ENCODE results near the gene ARHGAP15. TPM values are rescaled to one million over a fixed set of nuclear protein-coding genes. Genes with fewer than 3 reads are reported as not detected.
A peak's percentile ranks its signal among the peaks of the same experiment; 100 is the strongest.

ARHGAP15 gene
- total and polyA plus RNA-seq, 2 experiments from 2014 or later: 0.26 TPM; not detected in 1

GRCh38 chr2:143399631-143400069, 270.4 kb downstream of the ARHGAP15 start:
- no peaks in the 10 kb centered on the region for H3K27me3 ChIP-seq (ENCODE audit: insufficient read depth)
- Mint-ChIP-seq H3K27ac (no peak overlapping the region), H3K4me3 (no peak overlapping the region), H3K36me3 (ENCODE audit: low read depth) (no peaks in the 10 kb centered on the region), H3K4me1 (peaks cover 4% of the 10 kb centered on the region; the same call in 1 of the 3 replicates), H3K27me3 (ENCODE audit: insufficient read depth, low read depth, poor library complexity) (no peaks in the 10 kb centered on the region), H3K9me3 (no peaks in the 10 kb centered on the region)
- TF ChIP-seq CTCF (conservative IDR thresholded peaks at IDR 0.05; ENCODE audit: low read depth in 2 of 2): no peak
- TF ChIP-seq ETS1 (IDR thresholded peaks at IDR 0.05): no peak
- no peak for TF ChIP-seq REST (IDR thresholded peaks at IDR 0.05; ENCODE audit: unreplicated experiment)
- DNase-seq (ENCODE audit: low spot score) (no peak), ATAC-seq (no peak; the same call in 2 of the 3 replicates)
- H3K36me3 ChIP-seq (ENCODE audit: insufficient read depth): no peaks in the 10 kb centered on the region
- H3K27ac ChIP-seq (ENCODE audit: low read depth): no peak overlapping the region
- no peak overlapping the region for H2AFZ ChIP-seq
- H3K79me2 ChIP-seq (replicated peaks; ENCODE audit: insufficient read depth): no peaks in the 10 kb centered on the region
- H3K4me1 ChIP-seq (ENCODE audit: insufficient read depth): no peaks in the 10 kb centered on the region
- no peak overlapping the region for H3K4me2 ChIP-seq
- H4K20me1 ChIP-seq (replicated peaks; ENCODE audit: insufficient read depth): no peaks in the 10 kb centered on the region
- no peaks in the 10 kb centered on the region for H3F3A ChIP-seq (replicated peaks; ENCODE audit: low read depth)
- no peak overlapping the region for H3K4me3 ChIP-seq
- no peaks in the 10 kb centered on the region for H3K9me2 ChIP-seq (ENCODE audit: insufficient read depth)

GRCh38 chr2:143401861-143402260, 272.6 kb downstream of the ARHGAP15 start:
- Histone ChIP-seq H3K9me2 (ENCODE audit: insufficient read depth) (no peaks in the 10 kb centered on the region), H3K4me1 (ENCODE audit: insufficient read depth) (no peaks in the 10 kb centered on the region), H3K79me2 (replicated peaks; ENCODE audit: insufficient read depth) (no peaks in the 10 kb centered on the region), H3K4me3 (no peak overlapping the region), H3K4me2 (no peak overlapping the region), H3K36me3 (ENCODE audit: insufficient read depth) (no peaks in the 10 kb centered on the region), H2AFZ (no peak overlapping the region), H3K27ac (ENCODE audit: low read depth) (no peak overlapping the region), H3F3A (replicated peaks; ENCODE audit: low read depth) (no peaks in the 10 kb centered on the region), H4K20me1 (replicated peaks; ENCODE audit: insufficient read depth) (no peaks in the 10 kb centered on the region), H3K27me3 (ENCODE audit: insufficient read depth) (no peaks in the 10 kb centered on the region)
- no peak overlapping the region for H3K4me3 Mint-ChIP-seq
- ATAC-seq: no peak
- H3K9me3 Mint-ChIP-seq: no peaks in the 10 kb centered on the region
- H3K27me3 Mint-ChIP-seq (ENCODE audit: insufficient read depth, low read depth, poor library complexity): no peaks in the 10 kb centered on the region
- no peaks in the 10 kb centered on the region for H3K36me3 Mint-ChIP-seq (ENCODE audit: low read depth)
- peak overlapping the region; percentile 23; the same call in 1 of the 2 replicates for H3K27ac Mint-ChIP-seq
- DNase-seq (ENCODE audit: low spot score): no peak
- peaks cover 4% of the 10 kb centered on the region; the same call in 1 of the 3 replicates for H3K4me1 Mint-ChIP-seq
- no peak for TF ChIP-seq NANOG (IDR thresholded peaks at IDR 0.05; ENCODE audit: borderline replicate concordance)
- no peak for TF ChIP-seq STAT1 (IDR thresholded peaks at IDR 0.05; ENCODE audit: unreplicated experiment)
- no peak for TF ChIP-seq ZNF331 (CRISPR knock-in tag; IDR thresholded peaks at IDR 0.05; ENCODE audit: low read depth)
- no peak for TF ChIP-seq EZH2 (IDR thresholded peaks at IDR 0.05; ENCODE audit: low read depth, unreplicated experiment)
- TF ChIP-seq EZH2phosphoT487 (IDR thresholded peaks at IDR 0.05; ENCODE audit: unreplicated experiment): no peak
- TF ChIP-seq CREB1 (CRISPR knock-in tag; IDR thresholded peaks at IDR 0.05; ENCODE audit: low read depth): no peak
- TF ChIP-seq POLR2AphosphoS5 (IDR thresholded peaks at IDR 0.05; ENCODE audit: low read depth): no peak
- TF ChIP-seq JUNB (IDR thresholded peaks at IDR 0.05; ENCODE audit: unreplicated experiment): no peak
- no peak for TF ChIP-seq REST (IDR thresholded peaks at IDR 0.05; ENCODE audit: unreplicated experiment)
- TF ChIP-seq CTCF (conservative IDR thresholded peaks at IDR 0.05; ENCODE audit: low read depth in 2 of 2): no peak

Measured in GM23338 (cell line).